ENCODE measurements around the gene MFAP2. TPM values are rescaled to one million over a fixed set of nuclear protein-coding genes. Genes with fewer than 3 reads are reported as not detected.

Gene MFAP2
- total RNA-seq, 1 experiment from 2014 or later = 141 TPM

- TF ChIP-seq EMX1 (CRISPR knock-in tag; IDR thresholded peaks at IDR 0.05) = 0 out of 2 replicates have a peak, but pooled peaks have one; percentile 29
- no peak for TF ChIP-seq FOXP4 (CRISPR knock-in tag; IDR thresholded peaks at IDR 0.05)
- no peak for TF ChIP-seq TP53 (CRISPR knock-in tag; IDR thresholded peaks at IDR 0.05)
- no peak for TF ChIP-seq ZNF317 (CRISPR knock-in tag; IDR thresholded peaks at IDR 0.05; ENCODE audit: borderline replicate concordance, low read depth)
- no peak for TF ChIP-seq ZNF219 (CRISPR knock-in tag; IDR thresholded peaks at IDR 0.05; ENCODE audit: borderline replicate concordance)
- TF ChIP-seq ZNF232 (CRISPR knock-in tag; IDR thresholded peaks at IDR 0.05) = no peak
- TF ChIP-seq CREM (CRISPR knock-in tag; IDR thresholded peaks at IDR 0.05) = no peak
- no peak for TF ChIP-seq GABPB1 (CRISPR knock-in tag; IDR thresholded peaks at IDR 0.05)
- TF ChIP-seq ERG (CRISPR knock-in tag; IDR thresholded peaks at IDR 0.05) = no peak
These were observed 8.9 kb downstream of the MFAP2 start (continued) for GRCh38 chr1:16971341-16972188.

- no peaks in the 10 kb centered on the region for H3K27me3 Mint-ChIP-seq (ENCODE audit: low read depth)
- peaks cover 20% of the 10 kb centered on the region for H3K36me3 Mint-ChIP-seq
- H3K27ac Mint-ChIP-seq = peak overlapping the region; percentile 53
- TF ChIP-seq SOX15 (CRISPR knock-in tag; IDR thresholded peaks at IDR 0.05) = no peak
- no peak for TF ChIP-seq ATF2 (CRISPR knock-in tag; IDR thresholded peaks at IDR 0.05; ENCODE audit: borderline replicate concordance, low read depth)
- TF ChIP-seq TEAD1 (CRISPR knock-in tag; IDR thresholded peaks at IDR 0.05) = no peak
- no peak for TF ChIP-seq ZNF232 (CRISPR knock-in tag; IDR thresholded peaks at IDR 0.05)
- no peak for TF ChIP-seq ZNF396 (CRISPR knock-in tag; IDR thresholded peaks at IDR 0.05; ENCODE audit: borderline replicate concordance)
- no peak for TF ChIP-seq GRHL2 (CRISPR knock-in tag; IDR thresholded peaks at IDR 0.05; ENCODE audit: insufficient replicate concordance, severe bottlenecking)
- POLR2A ChIA-PET = interaction anchor here (0.6 kb wide), 1 partner anchor 46 kb away, joined by 5 read pairs; no protein-coding TSS in a partner anchor
- DNase-seq (ENCODE audit: low spot score) (no peak), ATAC-seq (no peak)
- peaks cover 18% of the 10 kb centered on the region for H3K4me1 Mint-ChIP-seq
- no peak overlapping the region for H3K4me3 Mint-ChIP-seq
- CTCF ChIA-PET = interaction anchor here (0.6 to 3.7 kb wide), 3 partner anchors 10 to 16 kb away, joined by 3 to 20 read pairs (median 8); no protein-coding TSS in a partner anchor
- no peaks in the 10 kb centered on the region for H3K9me3 Mint-ChIP-seq
These were observed 10.1 kb downstream of the MFAP2 start for GRCh38 chr1:16970132-16970910.

GRCh38 chr1:16969651-16970050, 10.8 kb downstream of the MFAP2 start:
- H3K9me3 Mint-ChIP-seq = no peaks in the 10 kb centered on the region
- no peaks in the 10 kb centered on the region for H3K27me3 Mint-ChIP-seq (ENCODE audit: low read depth)
- CTCF ChIA-PET = interaction anchor here (3.7 kb wide), 1 partner anchor 17 kb away, joined by 20 read pairs; no protein-coding TSS in a partner anchor
- peaks cover 26% of the 10 kb centered on the region for H3K36me3 Mint-ChIP-seq
- ATAC-seq (no peak), DNase-seq (ENCODE audit: low spot score) (no peak)
- POLR2A ChIA-PET = interaction anchor here (0.6 kb wide), 1 partner anchor 46 kb away, joined by 5 read pairs; no protein-coding TSS in a partner anchor
- H3K4me3 Mint-ChIP-seq = no peak overlapping the region
- peaks cover 13% of the 10 kb centered on the region for H3K4me1 Mint-ChIP-seq
- H3K27ac Mint-ChIP-seq = peak overlapping the region; percentile 45
- TF ChIP-seq ATF3 (CRISPR knock-in tag; conservative IDR thresholded peaks at IDR 0.05) = no peak
- TF ChIP-seq ZBTB21 (CRISPR knock-in tag; IDR thresholded peaks at IDR 0.05; ENCODE audit: borderline replicate concordance) = no peak
- no peak for TF ChIP-seq ATF1 (CRISPR knock-in tag; IDR thresholded peaks at IDR 0.05)
- no peak for TF ChIP-seq USF2 (CRISPR knock-in tag; IDR thresholded peaks at IDR 0.05)
- no peak for TF ChIP-seq CTCF (IDR thresholded peaks at IDR 0.05)
- no peak for TF ChIP-seq FOXK1 (CRISPR knock-in tag; IDR thresholded peaks at IDR 0.05)
- no peak for TF ChIP-seq ZSCAN18 (CRISPR knock-in tag; IDR thresholded peaks at IDR 0.05)
- no peak for TF ChIP-seq ZNF121 (CRISPR knock-in tag; IDR thresholded peaks at IDR 0.05)
